Measurements from ENCODE around the gene NT5C2. TPM values are rescaled to one million over a fixed set of nuclear protein-coding genes. Genes with fewer than 3 reads are reported as not detected.

NT5C2 gene
- polyA plus RNA-seq, 1 donor (not counting 4 experiments of a cell fraction or from before 2014, with no cell fraction given) = 88.6 TPM

DNA sequence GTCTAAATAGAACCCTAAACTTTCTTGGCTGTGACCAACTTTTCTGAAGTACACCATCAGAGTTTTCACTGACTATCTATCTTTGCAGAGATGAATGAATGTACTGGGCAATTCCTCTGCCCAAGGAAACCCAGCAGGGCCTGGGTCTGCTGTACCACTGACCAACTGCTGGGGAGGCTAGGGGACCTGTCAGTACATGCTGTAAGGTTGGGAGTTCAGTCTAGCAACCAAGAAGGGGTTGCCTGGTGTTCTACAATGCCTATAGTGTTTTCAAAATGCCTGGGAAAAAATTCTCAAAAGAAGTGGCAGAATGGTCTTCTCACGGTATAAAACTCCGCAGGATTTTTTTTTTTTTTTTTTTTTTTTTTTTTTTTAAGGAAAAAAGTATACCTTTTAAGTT lies 106.3 kb downstream of the NT5C2 start:
- H3K4me2 ChIP-seq (ENCODE audit: control insufficient read depth, extremely low read depth, insufficient read depth, low read depth, low read length) = no peak overlapping the region
- no peaks in the 10 kb centered on the region for H4K20me1 ChIP-seq (ENCODE audit: control insufficient read depth, extremely low read depth, insufficient read depth, low read length)
- H3K36me3 ChIP-seq (ENCODE audit: control insufficient read depth in 2 of 2, extremely low read depth in 1 of 2, insufficient read depth in 2 of 2, low read length in 2 of 2) = peaks cover 18 to 29% of the 10 kb centered on the region in 2 experiments
- no peaks in the 10 kb centered on the region for H3K9me1 ChIP-seq (ENCODE audit: control insufficient read depth, extremely low read depth, insufficient read depth, low read length)
- no peak overlapping the region for H3K27ac ChIP-seq (ENCODE audit: control insufficient read depth, insufficient read depth, low read length)
- H3K4me3 ChIP-seq (ENCODE audit: control insufficient read depth in 2 of 3, extremely low read depth in 1 of 3, insufficient read depth in 2 of 3, low read depth in 1 of 3, low read length in 3 of 3) = no peak overlapping the region
- H3K79me2 ChIP-seq (ENCODE audit: control insufficient read depth, insufficient read depth, low read length) = no peaks in the 10 kb centered on the region
- no peak overlapping the region for H2AFZ ChIP-seq (ENCODE audit: control insufficient read depth, low read length)
- TF ChIP-seq, protein P1, sequence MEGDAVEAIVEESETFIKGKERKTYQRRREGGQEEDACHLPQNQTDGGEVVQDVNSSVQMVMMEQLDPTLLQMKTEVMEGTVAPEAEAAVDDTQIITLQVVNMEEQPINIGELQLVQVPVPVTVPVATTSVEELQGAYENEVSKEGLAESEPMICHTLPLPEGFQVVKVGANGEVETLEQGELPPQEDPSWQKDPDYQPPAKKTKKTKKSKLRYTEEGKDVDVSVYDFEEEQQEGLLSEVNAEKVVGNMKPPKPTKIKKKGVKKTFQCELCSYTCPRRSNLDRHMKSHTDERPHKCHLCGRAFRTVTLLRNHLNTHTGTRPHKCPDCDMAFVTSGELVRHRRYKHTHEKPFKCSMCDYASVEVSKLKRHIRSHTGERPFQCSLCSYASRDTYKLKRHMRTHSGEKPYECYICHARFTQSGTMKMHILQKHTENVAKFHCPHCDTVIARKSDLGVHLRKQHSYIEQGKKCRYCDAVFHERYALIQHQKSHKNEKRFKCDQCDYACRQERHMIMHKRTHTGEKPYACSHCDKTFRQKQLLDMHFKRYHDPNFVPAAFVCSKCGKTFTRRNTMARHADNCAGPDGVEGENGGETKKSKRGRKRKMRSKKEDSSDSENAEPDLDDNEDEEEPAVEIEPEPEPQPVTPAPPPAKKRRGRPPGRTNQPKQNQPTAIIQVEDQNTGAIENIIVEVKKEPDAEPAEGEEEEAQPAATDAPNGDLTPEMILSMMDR (optimal IDR thresholded peaks at IDR 0.05 in 1 of 3, IDR thresholded peaks at IDR 0.05 in 1 of 3, conservative IDR thresholded peaks at IDR 0.05 in 1 of 3; ENCODE audit: extremely low read depth in 1 of 3, insufficient read depth in 2 of 3, low read length in 3 of 3) = no peak
- TF ChIP-seq EZH2 (IDR thresholded peaks at IDR 0.05; ENCODE audit: low read length) = no peak
- H3K4me1 ChIP-seq (ENCODE audit: control insufficient read depth, extremely low read depth, insufficient read depth, low read length) = no peaks in the 10 kb centered on the region
- H3K27me3 ChIP-seq (ENCODE audit: control insufficient read depth, extremely low read depth, insufficient read depth, low read length) = no peaks in the 10 kb centered on the region
- H3K9me3 ChIP-seq (ENCODE audit: control insufficient read depth, low read depth, low read length) = no peaks in the 10 kb centered on the region
- no peak overlapping the region for H3K9ac ChIP-seq (ENCODE audit: control insufficient read depth, extremely low read depth, insufficient read depth, low read length)
- FAIRE-seq (no peak), DNase-seq (ENCODE audit: low read depth, low spot score) (no peak)
- dilution Hi-C loops (cut with MboI; ENCODE audit: extremely low pct_ligation_motif_present, low sequenced_read_pairs) = loop anchor here (25.0 kb wide), 1 partner anchor 249 kb away; the partner anchor contains the start of gene CYP17A1

DNA sequence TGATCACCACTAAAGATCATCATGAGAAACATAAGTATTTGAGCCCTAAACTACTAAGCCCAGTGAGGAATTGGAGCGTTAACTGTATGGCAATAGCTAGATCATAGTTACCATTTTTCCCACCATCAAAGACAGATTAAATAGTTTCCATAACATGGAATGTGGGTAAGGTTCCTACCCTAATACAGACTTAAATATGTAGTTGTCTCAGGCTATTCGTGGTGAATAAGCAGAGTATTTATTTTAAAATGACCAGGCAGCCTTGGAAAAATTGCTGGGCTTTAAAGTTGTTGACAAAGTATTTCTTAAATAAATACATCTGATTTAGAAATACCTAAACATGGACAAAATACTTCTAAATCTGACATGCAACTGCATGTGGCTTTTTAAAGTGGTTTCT lies 106.8 kb downstream of the NT5C2 start:
- H3K36me3 ChIP-seq (ENCODE audit: control insufficient read depth in 2 of 2, extremely low read depth in 1 of 2, insufficient read depth in 2 of 2, low read length in 2 of 2) = peaks cover 14 to 25% of the 10 kb centered on the region in 2 experiments
- no peaks in the 10 kb centered on the region for H3K4me1 ChIP-seq (ENCODE audit: control insufficient read depth, extremely low read depth, insufficient read depth, low read length)
- H3K9me3 ChIP-seq (ENCODE audit: control insufficient read depth, low read depth, low read length) = no peaks in the 10 kb centered on the region
- FAIRE-seq (no peak), DNase-seq (ENCODE audit: low read depth, low spot score) (no peak)
- no peak overlapping the region for H3K9ac ChIP-seq (ENCODE audit: control insufficient read depth, extremely low read depth, insufficient read depth, low read length)
- TF ChIP-seq, protein P1 (optimal IDR thresholded peaks at IDR 0.05 in 1 of 3, IDR thresholded peaks at IDR 0.05 in 1 of 3, conservative IDR thresholded peaks at IDR 0.05 in 1 of 3; ENCODE audit: extremely low read depth in 1 of 3, insufficient read depth in 2 of 3, low read length in 3 of 3) = no peak
- no peak for TF ChIP-seq EZH2 (IDR thresholded peaks at IDR 0.05; ENCODE audit: low read length)
- H3K4me2 ChIP-seq (ENCODE audit: control insufficient read depth, extremely low read depth, insufficient read depth, low read depth, low read length) = no peak overlapping the region
- no peak overlapping the region for H2AFZ ChIP-seq (ENCODE audit: control insufficient read depth, low read length)
- no peaks in the 10 kb centered on the region for H3K9me1 ChIP-seq (ENCODE audit: control insufficient read depth, extremely low read depth, insufficient read depth, low read length)
- no peaks in the 10 kb centered on the region for H3K79me2 ChIP-seq (ENCODE audit: control insufficient read depth, insufficient read depth, low read length)
- dilution Hi-C loops (cut with MboI; ENCODE audit: extremely low pct_ligation_motif_present, low sequenced_read_pairs) = loop anchor here (25.0 kb wide), 1 partner anchor 249 kb away; the partner anchor contains the start of gene CYP17A1
- no peak overlapping the region for H3K27ac ChIP-seq (ENCODE audit: control insufficient read depth, insufficient read depth, low read length)
- no peaks in the 10 kb centered on the region for H3K27me3 ChIP-seq (ENCODE audit: control insufficient read depth, extremely low read depth, insufficient read depth, low read length)
- H3K4me3 ChIP-seq (ENCODE audit: control insufficient read depth in 2 of 3, extremely low read depth in 1 of 3, insufficient read depth in 2 of 3, low read depth in 1 of 3, low read length in 3 of 3) = no peak overlapping the region
- no peaks in the 10 kb centered on the region for H4K20me1 ChIP-seq (ENCODE audit: control insufficient read depth, extremely low read depth, insufficient read depth, low read length)

All from keratinocyte (primary cell).